H54 (cell line): Measurements from ENCODE around the gene KLF11.

ENCODE experiments used
- DNase-seq: peaks from one replicate; pipeline ENCODE4 v3.0.0; 2011; ENCODE audit warnings: low spot score, mixed read lengths; ENCODE audit not compliant: insufficient read length
- FAIRE-seq: peaks from 3 replicates; lab custom pipeline; 2011; peaks lifted over from hg19 to GRCh38; lab: Jason Lieb, UNC
- POLR2A ChIP-seq: IDR thresholded peaks from 2 replicates; pipeline ENCODE4 v1.6.1; 2011; ENCODE audit warnings: low read depth, mild to moderate bottlenecking, low read length

KLF11 gene

GRCh38 chr2:10052216-10052615, 8.9 kb downstream of the KLF11 start:
- DNase-seq (no peak), FAIRE-seq (no peak)
- TF ChIP-seq POLR2A: no peak

DNA sequence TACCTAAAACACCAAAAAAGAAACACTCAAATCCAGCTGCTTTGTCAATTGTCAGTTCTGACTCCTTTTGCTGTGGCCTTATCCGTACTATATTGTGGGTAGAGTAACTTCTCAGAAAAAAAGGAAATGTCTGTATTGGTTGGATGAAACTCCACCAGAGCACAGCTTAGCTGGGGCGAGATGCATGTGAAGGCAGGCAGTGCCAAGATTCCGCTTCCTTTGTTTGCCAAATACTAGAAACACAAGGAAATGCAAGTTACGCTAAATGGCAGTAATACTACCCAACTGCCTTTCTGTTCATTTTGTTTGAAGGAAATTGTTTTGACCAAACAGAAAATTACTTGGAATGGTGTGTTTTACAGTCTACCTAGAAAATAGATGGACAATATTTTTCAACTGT, 10.0 kb downstream of the KLF11 start:
- DNase-seq: no peak
- no peak for TF ChIP-seq POLR2A
- no peak for FAIRE-seq

GRCh38 chr2:10054424-10054823, 11.1 kb downstream of the KLF11 start:
- FAIRE-seq (no peak), DNase-seq (no peak)
- TF ChIP-seq POLR2A: no peak

DNA sequence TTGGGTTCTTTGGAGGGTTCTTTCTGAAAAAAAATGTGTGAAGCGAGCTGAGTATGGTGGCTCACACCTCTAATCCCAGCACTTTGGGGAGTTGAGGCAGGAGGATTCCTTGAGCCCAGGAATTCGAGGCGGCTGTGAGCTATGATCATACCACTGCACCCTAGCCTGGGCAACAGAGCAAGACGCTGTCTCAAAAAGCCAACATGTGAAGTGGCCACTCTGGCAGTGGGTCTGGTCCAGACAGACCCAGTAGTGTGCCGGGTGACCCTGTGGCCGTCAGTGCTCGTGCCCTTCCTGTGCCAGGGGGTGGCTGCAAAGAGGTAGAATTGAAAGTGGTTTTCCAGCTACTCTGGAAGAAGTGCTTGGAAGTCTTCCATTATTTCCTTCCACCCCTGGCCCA, 11.6 kb downstream of the KLF11 start:
- no peak for FAIRE-seq
- DNase-seq: no peak
- TF ChIP-seq POLR2A: no peak

DNA sequence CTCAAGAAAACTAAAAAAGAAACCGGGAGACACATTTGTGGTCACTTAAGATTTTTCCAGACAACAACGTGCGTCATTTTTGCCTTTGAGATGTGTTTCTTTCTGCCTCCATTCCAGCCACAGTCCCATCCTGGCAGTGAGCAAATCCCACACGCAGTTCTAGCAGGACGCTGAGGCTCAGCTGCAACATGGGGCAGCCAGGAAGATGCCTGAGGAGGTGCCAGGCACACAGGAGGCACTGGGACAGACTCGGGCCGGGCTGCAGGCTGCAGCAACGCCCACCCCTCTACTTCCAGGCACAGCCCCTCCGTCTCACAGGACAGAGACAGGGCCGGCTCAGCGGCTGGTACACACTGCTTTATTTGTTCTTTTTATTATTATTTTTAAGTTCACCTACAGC, 13.1 kb downstream of the KLF11 start:
- DNase-seq: no peak
- FAIRE-seq: no peak
- TF ChIP-seq POLR2A: no peak

- FAIRE-seq (peak; percentile 20), DNase-seq (peak; percentile 77)
- TF ChIP-seq POLR2A: no peak
Measured at GRCh38 chr2:10057231-10058107, 14.1 kb downstream of the KLF11 start.

- no peak for FAIRE-seq
- no peak for DNase-seq
- no peak for TF ChIP-seq POLR2A
Measured at GRCh38 chr2:10058251-10059015, 15.1 kb downstream of the KLF11 start.

DNA sequence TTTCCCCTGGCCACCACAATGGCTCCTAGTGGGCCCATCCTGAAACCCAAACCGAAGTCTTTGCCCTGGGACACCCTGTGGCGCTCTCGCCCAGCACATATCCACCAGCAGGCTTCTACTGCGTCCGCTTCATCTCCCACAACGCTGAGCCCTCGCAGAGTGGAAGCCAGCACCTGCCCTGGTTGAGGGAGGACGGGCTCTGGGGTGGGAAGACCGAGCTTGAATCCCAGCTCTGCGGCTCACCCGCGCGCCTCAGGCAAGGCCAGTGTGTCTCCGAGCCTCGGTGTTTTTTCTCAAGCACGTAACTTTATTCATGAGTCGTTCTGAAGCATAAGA, 15.6 kb downstream of the KLF11 start:
- TF ChIP-seq POLR2A: no peak

GRCh38 chr2:10059552-10060335, 16.4 kb downstream of the KLF11 start:
- TF ChIP-seq POLR2A: no peak
- no peak for DNase-seq

More for the DNA sequence above, 15.6 kb downstream of the KLF11 start:
- DNase-seq (no peak), FAIRE-seq (no peak)

DNA sequence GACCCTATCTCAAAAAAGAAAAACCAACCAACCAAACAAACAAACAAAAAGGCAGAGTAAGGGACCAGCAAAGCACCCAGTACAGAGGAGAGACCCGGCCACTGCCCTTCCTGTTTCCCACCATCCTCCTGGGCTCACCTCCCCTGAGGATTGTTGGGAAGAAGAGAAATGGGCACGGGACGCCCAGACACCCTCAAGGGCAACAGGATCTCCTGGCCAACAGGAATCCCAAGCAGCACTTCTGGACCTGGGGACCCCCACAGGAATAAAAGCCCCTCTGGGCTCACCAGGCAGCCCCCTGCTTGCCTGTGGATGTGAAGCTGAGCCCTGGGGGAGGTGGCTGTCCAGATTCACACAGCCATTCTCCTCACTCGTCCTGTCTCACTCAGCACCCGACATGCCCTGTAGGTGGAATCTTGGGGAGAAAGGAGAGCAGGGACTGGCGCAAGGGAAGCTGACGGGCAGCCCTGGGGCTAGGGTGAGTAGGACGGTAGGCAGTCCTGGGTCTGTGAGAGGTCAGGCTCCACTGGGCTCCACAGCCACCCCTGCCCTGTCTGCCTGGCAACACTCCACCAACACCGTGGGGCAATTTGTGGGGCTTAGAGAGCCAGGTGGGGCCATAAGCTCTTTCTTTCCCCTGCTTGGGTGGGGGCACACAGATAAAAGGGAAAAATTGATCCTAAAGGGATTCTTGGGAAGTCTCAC, 18.0 kb downstream of the KLF11 start:
- FAIRE-seq (no peak), DNase-seq (no peak)
- TF ChIP-seq POLR2A: no peak

More at GRCh38 chr2:10059552-10060335, 16.4 kb downstream of the KLF11 start:
- FAIRE-seq: no peak

- DNase-seq (no peak), FAIRE-seq (no peak)
- no peak for TF ChIP-seq POLR2A
Measured at GRCh38 chr2:10062931-10063365, 19.6 kb downstream of the KLF11 start.

- FAIRE-seq: no peak
- no peak for DNase-seq
- no peak for TF ChIP-seq POLR2A
Measured at GRCh38 chr2:10063566-10063965, 20.2 kb downstream of the KLF11 start.
